HPDE6-E6E7 (cell line): ENCODE measurements around the gene MYLIP.

ENCODE experiments used
- DNase-seq: peaks from one replicate; pipeline ENCODE4 v3.0.0; 2011; ENCODE audit warnings: missing footprints; ENCODE audit errors: extremely low spot score

MYLIP gene

DNA sequence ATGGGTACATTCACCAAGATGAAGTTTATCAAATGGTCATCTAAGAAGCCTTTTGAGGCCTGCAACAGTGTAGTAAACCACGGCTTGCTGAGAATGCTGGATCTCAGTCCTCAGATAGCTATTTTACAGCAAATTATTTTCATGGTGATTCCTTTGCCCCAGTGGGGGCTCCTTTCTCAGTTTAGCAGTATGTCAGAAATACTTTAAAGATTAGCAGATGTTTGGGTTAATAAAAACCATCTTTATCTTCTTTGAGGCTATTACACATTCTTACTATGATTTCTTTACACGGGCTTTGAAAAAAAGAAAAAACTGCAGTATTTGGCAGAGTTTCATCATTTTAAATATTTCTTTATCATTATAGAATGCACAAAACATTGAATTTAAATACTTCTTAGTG, 10.7 kb downstream of the MYLIP start:
- no peak for DNase-seq

DNA sequence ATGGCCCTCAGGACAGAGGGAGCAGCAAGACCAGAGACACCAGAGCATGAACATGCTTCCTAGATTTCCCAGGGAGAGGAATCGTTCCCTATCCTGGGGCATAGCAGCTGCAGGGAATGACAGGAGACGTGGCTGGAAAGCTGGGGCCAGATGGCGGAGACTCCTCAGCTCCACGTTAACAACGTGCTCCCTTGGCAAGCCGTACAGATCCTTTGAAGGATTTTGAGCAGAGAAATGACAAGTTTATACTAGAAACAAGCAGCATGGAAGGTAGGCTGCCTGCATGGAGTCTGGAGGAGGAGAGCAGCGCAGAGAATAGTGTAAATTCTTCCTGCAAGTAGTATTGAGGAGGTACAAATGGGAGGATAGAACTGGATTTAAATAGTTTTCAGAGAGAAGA, 11.7 kb downstream of the MYLIP start:
- DNase-seq, result no peak

DNA sequence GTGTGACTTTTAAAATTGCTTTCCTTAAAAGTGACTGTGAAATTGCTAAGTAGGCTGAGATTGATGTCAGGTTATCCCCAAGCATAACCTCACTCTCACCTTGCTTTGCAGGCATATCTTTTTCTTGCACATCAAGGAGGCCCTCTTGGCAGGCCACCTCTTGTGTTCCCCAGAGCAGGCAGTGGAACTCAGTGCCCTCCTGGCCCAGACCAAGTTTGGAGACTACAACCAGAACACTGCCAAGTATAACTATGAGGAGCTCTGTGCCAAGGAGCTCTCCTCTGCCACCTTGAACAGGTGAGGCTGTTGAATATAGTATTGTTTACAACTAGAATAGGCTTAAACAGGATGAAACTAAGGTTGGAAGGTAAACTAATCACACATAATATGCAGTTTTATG, 12.6 kb downstream of the MYLIP start:
- DNase-seq, result no peak

DNA sequence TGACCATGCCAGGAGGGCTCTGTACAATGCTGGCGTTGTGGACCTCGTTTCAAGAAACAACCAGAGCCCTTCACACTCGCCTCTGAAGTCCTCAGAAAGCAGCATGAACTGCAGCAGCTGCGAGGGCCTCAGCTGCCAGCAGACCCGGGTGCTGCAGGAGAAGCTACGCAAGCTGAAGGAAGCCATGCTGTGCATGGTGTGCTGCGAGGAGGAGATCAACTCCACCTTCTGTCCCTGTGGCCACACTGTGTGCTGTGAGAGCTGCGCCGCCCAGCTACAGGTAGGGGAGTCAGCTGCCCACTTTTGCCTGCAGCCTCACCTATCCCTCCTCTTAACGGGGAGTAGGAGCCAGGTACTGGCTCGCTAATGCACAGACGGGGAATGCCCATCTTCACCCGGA, 16.2 kb downstream of the MYLIP start:
- DNase-seq, result no peak

DNA sequence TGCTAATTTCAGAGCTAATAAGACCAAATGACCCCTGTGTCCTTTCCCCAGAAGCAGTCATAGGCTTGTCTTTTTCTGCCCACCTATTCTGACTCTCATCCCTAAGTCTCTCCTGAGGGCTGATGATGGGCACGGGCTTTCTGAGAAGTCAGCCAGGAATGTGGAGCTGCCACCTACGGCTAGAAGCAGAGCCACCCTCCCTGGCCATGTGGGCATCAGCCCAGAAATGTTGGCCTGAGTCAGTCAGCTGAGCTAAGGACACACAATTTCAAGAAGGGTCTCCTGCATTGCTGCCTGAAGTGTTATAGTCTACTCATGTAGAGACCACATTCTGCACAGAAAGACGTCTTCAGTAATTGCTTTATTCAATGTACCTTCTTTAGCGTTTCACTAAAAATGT, 17.1 kb downstream of the MYLIP start:
- no peak for DNase-seq

DNA sequence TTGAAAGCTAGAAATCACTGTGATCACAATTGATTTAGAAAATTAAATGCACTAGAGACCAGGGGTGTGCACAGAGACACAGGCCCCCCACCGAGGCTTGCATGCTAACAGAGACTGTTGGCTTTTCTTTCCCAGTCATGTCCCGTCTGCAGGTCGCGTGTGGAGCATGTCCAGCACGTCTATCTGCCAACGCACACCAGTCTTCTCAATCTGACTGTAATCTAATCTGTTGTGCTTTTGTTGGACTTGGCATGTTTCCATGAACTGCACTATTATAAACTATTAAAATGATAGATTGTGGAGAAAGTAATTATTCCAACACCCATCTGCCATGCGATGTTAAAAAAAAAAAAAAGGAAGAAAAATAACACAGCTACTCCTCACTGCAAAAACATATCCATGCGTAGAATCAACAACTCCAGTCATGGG, 17.7 kb downstream of the MYLIP start:
- DNase-seq, result no peak

DNA sequence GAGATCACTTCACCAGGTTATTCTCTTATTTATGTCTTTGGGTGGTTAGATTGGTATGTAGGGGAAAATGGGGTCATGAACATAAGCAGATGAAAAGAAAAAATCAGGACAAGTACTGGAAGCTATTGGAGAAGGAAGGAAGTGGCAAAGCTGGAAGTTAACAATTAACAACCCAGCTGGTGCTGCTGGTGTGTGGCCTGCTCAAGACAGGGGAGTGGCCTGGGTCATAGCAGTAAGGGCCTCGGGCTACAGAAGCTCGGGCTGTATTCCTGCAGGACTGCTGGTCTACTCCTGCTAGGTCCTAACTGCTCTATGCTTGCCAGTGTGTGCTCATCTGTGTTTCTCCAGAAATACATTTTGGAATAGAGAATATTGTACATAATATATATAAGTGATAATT, 19.6 kb downstream of the MYLIP start:
- DNase-seq, result no peak

DNA sequence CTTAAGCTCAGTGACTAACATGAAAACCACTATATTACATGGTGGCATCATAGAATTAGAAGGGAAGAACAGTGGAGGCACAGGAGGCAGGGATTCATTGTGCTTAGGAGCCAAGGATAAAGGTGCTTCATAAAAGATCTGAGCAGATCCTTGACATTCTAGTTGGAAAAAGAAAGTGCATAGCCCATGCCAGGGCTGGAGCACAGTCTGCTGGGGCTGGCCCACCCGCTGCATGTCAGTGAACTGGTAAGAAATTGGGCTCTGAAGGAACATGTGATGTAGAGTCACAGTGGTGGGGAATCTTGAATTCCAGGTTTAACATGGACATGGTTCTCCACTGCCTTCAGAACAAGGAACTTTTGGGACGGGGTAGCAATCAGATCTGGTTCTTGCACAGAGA, 20.4 kb downstream of the MYLIP start:
- no peak for DNase-seq

DNA sequence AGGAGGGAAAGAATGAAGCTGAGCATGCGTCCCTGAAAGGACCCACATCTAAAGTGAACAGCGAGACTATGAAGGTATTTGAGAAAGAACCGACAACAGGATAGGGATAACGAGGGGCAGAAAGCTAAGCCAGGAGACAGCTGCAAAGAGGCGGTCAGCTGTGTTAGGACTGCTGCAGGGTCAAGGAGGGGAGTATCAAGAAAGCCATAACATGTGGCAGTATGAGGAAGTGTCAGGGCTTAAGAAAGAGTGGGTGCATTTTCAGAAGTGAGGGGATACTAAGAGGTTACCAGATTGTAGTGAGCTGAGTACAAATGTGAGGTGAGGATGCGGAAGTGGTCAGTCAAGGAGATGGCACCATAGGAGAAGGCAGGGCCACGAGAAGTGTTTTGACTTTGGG, 21.2 kb downstream of the MYLIP start:
- no peak for DNase-seq

DNA sequence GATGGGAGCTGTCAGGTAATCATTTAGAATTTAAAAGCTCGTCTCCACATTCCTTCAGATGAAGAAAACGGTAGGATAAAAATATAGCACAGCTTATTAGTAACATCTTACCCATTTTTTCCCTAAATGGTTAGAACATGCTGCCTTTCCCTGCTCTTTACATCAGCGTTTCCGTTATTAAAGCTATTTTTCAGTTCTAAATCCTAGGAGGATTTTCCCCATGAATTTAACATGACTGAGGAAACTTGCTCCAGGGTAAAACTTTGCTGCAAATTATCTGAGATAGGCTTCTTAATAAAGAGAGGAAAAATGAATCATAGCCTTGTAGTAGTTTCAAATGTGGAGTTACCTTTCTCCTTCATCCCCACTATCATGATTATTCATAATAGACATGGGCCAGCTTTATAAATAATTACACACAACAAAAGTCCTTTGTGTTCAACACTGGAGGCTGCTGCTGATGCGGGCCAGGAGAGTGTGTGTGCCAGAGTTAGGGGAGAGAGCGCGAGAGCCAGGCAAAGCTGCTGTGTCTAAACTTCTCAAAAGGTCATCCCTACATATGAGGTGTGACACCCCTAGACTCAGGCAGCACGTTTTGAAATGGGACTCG, 24.4 kb downstream of the MYLIP start:
- no peak for DNase-seq

DNA sequence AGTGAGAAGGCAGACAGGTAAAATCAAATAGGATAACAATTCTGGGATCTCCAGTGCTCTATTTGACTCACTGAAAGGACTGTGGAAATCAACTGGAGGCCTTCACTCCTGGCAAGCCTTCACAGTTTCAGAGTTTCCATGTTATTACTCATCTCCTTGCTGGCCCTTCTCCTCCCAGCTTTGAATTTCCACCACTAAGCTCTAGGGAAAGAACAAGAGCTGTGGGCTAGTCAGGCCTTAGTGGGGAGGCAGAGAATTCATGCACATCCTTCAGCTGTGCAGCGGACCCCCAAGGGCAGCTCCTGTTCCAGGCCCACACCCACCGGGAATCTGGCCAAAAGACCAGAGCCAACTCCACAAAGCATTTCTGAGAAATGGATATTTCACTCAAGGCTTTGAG, 26.0 kb downstream of the MYLIP start:
- no peak for DNase-seq

DNA sequence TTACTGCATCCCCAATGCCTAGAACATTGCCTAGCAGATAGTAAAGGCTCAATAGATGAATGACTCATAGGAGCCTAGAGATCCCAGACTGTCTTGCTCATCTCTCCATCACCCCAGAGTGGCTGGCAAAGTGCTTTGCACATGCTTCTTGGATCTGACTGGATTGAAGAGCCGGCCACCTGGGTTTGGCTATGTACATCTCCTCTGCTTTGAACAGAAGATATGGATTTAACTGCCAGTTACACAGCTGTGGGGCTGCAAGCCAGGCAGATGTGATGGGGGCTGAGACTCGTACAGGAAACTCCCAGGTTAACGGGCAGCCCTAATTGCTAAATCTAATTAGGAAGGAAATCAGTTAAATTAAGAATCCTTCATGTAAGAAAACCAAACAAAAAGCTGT, 28.6 kb downstream of the MYLIP start:
- DNase-seq, result no peak

DNA sequence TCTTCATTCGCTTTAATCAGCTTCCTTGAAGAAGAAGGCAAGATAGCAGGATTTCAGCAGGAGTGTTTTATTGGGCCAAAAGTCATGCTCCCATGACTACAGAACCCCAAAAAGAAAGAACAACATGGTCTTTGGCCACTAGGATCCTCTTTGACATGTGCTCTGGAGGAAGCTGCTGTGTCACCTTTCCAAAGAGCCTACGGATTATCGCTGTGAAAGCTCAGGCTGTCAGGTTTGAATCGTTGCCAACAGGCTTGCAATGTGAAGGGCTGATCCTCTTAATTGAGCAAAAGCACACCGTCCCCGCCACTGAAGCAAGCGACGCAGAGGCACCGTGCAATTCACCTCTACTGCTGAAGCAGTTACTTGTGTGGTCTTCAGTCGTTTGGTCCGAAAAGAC, 29.0 kb downstream of the MYLIP start:
- DNase-seq, result no peak

DNA sequence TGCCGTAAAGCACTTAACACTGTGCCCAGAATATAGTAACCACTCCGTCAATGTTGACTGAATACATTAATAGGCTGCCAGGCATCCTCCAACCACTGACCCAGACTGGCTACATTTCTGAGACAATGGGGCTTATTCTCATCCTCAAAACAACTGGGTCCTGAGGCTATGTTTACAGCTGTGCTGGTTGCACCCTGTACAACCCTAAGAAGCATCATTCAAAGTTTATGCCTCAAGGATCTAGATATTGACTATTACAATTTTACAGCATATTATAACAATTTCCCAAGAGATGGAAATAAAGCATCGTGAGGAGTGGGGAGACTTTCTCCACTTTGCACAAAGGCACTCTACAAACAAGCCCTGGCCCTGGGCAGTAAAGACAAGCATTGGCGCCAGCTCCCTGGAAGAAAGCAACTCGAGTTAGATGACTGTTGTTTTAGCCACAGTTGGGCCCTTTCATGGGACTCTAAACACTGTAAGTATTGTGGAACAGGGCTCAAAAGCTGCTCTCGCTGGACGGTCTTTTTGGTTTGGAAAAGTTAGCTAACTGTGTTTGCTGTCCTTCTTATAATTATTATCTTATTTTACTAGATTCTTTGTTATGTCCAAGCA, 30.2 kb downstream of the MYLIP start:
- DNase-seq, result no peak

DNA sequence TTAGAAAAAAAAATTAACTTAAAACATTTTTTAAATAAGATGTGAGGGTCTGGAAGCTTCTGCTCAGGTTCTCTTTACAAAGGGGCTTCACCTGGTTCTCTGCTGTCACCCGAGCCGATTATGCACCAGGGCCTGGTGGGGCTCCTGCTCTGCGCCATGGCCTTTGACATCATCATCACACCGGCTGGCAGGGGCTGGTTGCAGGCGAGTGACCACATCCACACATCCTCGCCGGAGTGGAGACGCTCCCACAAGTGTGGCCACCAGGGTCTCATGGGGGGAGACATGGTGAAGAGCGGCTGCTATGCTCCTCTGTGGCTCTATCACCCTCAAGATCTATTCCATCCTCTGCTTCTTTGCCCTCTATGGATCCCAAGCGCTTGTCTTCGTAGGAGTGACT, 31.9 kb downstream of the MYLIP start:
- no peak for DNase-seq

DNA sequence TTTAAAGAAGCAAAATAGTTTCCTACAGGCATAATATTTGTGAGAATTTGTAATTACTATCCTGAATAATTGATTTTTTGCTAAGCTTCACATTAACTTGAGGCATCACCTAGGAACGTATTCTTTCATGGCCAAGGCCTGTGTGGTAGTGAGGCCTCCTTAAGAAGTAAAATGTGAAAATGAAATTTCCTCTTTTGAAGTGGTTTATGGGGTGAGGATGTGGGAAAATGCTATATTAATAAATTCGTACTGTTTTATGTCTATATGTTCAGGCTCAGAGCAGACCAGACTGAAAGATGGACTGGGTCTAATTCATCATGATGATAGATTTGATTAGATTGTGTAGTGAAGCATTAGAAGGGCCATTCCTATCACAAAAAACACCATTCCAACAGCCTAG, 33.1 kb downstream of the MYLIP start:
- DNase-seq, result no peak

DNA sequence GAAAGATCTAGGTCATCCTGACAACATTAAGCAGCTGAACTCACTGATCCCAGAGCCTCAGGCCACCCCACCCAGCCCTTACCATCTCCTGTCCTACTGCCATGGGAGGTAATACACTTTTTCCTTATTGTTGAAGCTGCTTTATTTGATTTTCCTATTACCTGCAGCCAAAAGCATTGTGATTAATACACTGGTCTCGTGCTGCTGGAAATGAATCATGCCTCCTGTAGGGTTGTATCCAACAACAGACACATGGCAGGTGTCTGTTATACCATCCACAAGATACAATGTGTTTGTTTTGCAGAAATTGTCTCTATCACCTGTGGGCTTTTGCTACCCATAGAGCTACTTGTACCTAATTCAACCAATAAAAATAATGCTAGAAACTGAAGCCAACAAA, 34.2 kb downstream of the MYLIP start:
- DNase-seq, result no peak

DNA sequence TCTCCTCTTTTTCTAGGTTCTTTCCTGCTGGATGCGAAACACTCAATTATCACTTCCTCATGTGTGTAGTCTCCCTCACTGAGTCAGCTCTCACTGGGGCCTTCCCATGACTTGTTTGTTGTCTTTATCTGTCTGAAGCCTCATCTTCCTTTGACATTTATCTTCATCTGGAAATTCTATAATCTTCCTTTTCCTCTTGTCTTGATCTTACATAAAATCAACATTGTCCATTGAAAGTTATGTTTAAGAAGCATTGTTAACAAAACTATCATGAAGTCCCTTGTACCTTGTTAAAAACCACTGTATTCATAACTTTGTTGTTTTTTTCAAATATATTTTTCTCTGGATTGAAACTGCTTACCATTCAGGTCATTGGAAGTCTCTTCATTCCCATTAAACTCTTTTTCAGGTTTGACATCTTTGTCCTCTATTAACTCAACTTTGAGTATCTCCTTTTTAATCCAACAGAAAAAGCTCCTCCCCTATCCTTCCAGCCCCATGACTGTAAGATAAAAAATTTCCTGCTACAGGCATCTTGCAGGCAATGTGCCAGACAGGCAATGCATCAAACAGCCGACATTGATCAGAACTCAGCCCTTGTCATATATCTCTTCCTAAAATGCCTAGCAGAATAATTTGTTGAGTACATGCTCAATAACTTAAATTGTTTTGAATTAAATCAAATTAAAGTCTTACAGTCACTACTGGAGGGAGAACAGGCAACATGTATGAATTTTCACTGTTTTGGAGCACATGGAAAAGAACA, 34.8 kb downstream of the MYLIP start:
- DNase-seq, result no peak

DNA sequence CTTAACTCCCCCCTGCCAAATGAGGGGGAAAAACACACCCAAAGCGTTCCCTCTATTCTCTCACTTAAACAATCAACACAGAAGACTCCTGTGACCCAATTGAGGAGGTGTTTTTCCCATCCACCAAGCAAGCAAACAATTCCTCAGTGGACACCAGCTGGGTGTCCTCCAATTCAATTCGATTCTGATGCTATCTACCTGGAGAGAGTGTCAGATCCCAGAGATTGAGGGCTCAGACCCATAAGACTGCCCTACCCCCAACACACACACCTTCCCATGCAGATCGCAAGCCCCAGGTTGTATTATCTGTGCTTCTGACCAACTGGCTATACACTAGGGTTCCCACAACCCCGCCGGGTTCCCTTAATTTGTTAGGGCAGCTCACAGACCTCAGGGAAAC, 36.8 kb downstream of the MYLIP start:
- DNase-seq, result no peak

DNA sequence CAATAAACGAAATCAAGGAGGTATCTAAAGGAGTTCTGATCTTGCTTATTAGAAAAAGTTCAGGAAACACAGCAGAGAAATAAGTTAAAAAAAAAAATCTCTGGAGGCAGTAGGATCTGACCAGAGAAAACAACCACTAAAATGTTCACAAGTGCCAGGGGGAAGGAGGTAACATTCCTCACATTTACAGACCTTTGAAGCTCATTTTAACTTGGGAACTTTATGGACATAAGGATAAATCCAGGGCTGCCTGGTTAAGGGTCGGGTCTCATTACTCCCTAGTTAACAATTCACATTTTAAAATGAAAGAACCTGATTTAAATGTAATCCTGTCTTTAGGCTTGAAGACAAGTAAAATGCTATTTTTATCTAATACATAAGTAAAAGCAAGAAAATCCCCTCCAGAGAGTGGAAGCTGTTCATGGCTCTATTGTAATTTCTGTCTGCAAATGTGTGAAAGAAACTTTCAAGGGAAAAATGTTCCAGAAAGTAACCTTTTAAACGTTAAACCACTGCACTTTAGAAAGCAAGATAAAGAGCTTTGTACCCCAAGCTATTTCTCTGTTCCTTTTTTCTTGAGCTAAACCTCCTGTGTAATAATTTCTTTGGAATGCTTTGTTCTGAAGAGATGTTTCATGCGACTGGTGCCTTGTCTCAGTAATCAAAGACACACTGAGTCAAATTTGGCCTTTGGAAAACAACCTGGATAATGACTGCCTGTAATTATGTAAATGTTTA, 38.2 kb downstream of the MYLIP start:
- DNase-seq, result no peak

DNA sequence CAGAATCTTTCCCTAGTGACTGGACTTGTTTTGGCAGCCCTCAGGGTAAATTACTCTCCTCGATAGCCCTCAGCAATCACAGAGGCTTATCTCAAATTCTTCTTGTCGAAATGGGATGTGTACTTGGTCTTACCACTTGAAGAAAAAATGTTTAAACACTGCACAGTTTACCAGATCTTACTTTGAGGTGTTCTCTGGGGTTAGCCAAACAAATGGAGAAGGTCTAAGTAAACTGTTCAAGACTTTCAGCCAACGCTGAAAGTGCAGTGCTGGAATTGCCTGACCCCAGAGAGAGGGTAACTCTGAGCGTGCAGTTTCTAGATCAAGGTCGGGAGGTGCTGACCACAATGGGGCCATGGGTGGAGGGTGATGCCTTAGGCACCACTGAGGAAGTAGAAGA, 39.2 kb downstream of the MYLIP start:
- no peak for DNase-seq

DNA sequence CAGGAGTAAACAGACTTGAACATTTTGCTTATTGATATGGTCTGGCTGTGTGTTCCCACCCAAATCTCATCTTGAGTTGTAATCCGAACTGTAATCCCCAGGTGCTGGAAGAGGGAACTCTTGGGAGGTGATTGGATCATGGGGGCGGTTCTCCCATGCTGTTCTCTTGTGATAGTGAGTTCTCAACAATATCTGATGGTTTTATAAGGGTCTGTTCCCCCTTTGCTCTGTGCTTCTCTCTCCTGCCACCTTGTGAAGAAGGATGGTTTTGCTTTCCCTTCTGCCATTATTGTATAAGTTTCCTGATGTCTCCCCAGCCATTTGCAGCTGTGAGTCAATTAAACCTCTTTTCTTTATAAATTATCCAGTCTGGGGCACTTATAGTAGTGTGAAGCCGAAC, 40.0 kb downstream of the MYLIP start:
- no peak for DNase-seq

DNA sequence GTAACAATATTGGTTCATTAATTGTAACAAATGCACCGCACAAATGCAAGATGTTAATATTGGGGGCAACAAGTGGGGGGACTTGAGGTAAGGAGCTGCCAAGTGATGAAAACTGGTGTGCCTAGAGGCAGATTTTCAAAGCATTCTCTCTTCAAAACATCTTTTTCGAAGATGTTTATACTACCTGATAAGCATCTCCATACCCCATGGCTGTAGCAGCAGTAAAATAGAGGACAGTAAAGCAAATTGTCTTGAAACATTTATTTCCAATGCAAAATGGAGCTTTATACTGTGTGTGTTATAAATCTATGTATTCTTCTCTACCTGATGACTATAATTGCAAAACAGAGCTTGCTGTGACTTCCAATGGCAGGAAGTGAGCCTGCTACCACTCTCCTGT, 42.5 kb downstream of the MYLIP start:
- no peak for DNase-seq
